Nephron (organoid): ENCODE data around the gene NELFA.
A peak's percentile ranks its signal among the peaks of the same experiment; 100 is the strongest.
"Not testable (repeated sequence)": the region's sequence is repeated elsewhere in the genome, so short reads cannot be mapped to it uniquely, and the experiment has no call there.

Experiments used
- H3K27ac Mint-ChIP-seq, 3 experiments: 2 replicates each; pipeline ENCODE4 v1.8.0; 2020; ENCODE audit warnings: mixed read lengths in 3 of 3, mild to moderate bottlenecking in 2 of 3, moderate library complexity in 1 of 3
- H3K27me3 Mint-ChIP-seq: 2 replicates; pipeline ENCODE4 v1.8.0; 2021; ENCODE audit warnings: low read depth, mild to moderate bottlenecking, moderate library complexity, mixed read lengths
- H3K36me3 Mint-ChIP-seq: 2 replicates; pipeline ENCODE4 v1.8.0; 2020; ENCODE audit warnings: low read depth, mixed read lengths
- H3K4me1 Mint-ChIP-seq: 2 replicates; pipeline ENCODE4 v1.8.0; 2020; ENCODE audit warnings: mixed read lengths
- H3K4me3 Mint-ChIP-seq, 3 experiments: 2 replicates each; pipeline ENCODE4 v1.8.0; 2020; ENCODE audit warnings: mild to moderate bottlenecking in 3 of 3, mixed read lengths in 3 of 3, moderate library complexity in 2 of 3
- H3K9me3 Mint-ChIP-seq: 2 replicates; pipeline ENCODE4 v1.8.0; 2020; ENCODE audit warnings: mixed read lengths
- TF ChIP-seq, protein P1 (sequence below), 3 experiments: fragments of 200-600 bp; sonication (generic); IDR thresholded peaks; one replicate each; pipeline ENCODE4 v1.5.0; 2021; ENCODE audit warnings: antibody characterized with exemption in 3 of 3; ENCODE audit not compliant: unreplicated experiment in 3 of 3

The NELFA gene

DNA sequence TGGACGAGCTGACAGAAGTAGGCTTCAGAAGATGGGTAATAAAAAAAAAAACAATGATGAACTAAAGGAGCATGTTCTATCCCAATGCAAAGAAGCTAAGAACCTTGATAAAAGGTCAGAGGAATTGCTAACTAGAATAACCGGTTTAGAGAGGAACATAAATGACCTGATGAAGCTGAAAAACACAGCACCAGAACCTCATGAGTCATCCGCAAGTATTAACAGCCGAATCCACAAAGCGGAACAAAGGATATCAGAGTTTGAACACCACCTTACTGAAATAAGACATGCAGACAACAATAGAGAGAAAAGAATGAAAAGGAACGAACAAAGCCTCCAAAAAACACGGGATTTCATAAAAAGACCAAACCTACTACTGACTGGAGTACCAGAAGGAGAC is 10.5 kb downstream of the NELFA start:
- H3K9me3 Mint-ChIP-seq: peaks cover 58% of the 10 kb centered on the region
- TF ChIP-seq, protein P1, sequence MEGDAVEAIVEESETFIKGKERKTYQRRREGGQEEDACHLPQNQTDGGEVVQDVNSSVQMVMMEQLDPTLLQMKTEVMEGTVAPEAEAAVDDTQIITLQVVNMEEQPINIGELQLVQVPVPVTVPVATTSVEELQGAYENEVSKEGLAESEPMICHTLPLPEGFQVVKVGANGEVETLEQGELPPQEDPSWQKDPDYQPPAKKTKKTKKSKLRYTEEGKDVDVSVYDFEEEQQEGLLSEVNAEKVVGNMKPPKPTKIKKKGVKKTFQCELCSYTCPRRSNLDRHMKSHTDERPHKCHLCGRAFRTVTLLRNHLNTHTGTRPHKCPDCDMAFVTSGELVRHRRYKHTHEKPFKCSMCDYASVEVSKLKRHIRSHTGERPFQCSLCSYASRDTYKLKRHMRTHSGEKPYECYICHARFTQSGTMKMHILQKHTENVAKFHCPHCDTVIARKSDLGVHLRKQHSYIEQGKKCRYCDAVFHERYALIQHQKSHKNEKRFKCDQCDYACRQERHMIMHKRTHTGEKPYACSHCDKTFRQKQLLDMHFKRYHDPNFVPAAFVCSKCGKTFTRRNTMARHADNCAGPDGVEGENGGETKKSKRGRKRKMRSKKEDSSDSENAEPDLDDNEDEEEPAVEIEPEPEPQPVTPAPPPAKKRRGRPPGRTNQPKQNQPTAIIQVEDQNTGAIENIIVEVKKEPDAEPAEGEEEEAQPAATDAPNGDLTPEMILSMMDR (IDR thresholded peaks at IDR 0.05; ENCODE audit: unreplicated experiment in 3 of 3): no peak
- H3K27ac Mint-ChIP-seq: peak overlapping the region in 1 of 3 experiments; percentile 58
- no peaks in the 10 kb centered on the region for H3K27me3 Mint-ChIP-seq
- no peak overlapping the region for H3K4me3 Mint-ChIP-seq
- peaks cover 90% of the 10 kb centered on the region for H3K36me3 Mint-ChIP-seq
- no peaks in the 10 kb centered on the region for H3K4me1 Mint-ChIP-seq

DNA sequence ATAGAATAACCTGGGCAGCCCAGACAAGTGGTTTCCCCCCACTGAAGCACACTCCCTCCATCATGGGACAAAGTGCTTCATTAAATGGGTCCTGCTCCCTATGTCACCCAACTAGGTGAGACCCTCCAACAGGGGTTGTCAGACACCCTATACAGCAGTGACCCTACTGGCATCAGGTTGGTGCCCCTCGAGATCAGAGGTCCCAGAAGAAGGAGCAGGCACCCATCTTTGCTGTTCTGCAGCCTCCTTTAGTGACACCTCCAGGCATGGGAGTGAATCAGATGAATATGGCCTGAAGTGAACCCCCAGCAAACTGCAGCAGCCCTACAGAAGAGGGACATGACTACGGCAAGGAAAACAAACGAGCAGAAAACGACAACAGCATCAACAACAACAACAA is 11.1 kb downstream of the NELFA start:
- Mint-ChIP-seq H3K4me1 (no peaks in the 10 kb centered on the region), H3K36me3 (peaks cover 84% of the 10 kb centered on the region), H3K4me3 (no peak overlapping the region), H3K27me3 (no peaks in the 10 kb centered on the region), H3K9me3 (peaks cover 55% of the 10 kb centered on the region), H3K27ac (no peak overlapping the region)
- TF ChIP-seq, protein P1 (IDR thresholded peaks at IDR 0.05; ENCODE audit: unreplicated experiment in 3 of 3): no peak

DNA sequence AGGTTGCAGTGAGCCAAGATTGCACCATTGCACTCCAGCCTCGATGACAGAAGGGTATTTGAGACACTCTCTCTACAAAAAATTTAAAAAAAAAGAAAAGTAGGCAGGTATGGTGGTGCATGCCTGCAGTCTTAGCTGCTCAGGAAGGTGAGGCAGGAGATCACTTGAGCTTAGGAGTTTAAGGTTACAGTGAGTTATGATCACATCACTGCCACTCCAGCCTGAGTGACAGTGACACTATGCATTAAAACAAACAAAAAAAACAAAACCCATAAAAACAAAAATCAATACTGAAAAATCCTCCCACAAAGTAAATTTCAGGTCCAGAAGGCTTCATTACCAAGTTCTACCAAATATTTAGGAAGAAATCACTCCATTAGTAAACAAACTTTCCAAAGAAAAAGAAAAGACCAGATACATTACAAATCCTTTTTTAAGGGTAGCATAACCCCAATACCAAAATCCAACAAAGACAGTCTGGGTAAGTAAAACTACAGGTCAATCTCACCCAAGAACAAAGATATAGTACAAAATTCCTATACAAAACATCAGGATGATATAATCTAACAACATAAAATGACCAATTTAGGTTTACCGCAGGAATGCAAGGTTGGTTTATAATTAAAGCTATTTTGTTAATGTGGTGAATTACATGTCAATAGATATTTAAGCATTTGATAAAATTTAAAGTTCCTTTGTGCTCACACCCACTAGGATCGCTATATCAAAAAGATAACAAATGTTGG is 11.7 kb downstream of the NELFA start:
- Mint-ChIP-seq H3K4me1 (no peaks in the 10 kb centered on the region), H3K9me3 (peaks cover 50% of the 10 kb centered on the region), H3K27ac (no peak overlapping the region), H3K36me3 (peaks cover 78% of the 10 kb centered on the region), H3K27me3 (no peaks in the 10 kb centered on the region), H3K4me3 (no peak overlapping the region)
- TF ChIP-seq, protein P1 (IDR thresholded peaks at IDR 0.05; ENCODE audit: unreplicated experiment in 3 of 3): no peak

DNA sequence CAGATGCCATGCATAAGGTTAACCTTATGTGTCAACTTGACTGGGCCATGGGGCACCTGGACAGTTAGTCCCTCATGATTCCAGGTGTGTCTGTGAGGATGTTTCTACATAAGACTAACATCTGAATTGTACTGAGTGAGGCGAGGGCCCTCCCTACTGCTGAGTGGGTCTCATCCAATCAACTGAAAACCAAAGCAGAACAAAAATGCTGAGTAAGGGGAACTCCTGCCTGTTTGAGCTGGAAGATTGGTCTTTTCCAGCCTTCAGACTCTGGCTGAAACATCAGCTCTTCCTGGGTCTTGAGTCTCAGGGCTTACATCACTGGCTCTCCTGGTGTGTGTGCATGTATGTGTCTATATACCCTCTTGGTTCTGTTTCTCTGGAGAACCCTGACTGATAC is 13.8 kb downstream of the NELFA start:
- TF ChIP-seq, protein P1 (IDR thresholded peaks at IDR 0.05; ENCODE audit: unreplicated experiment in 3 of 3): no peak
- Mint-ChIP-seq H3K4me1 (no peaks in the 10 kb centered on the region), H3K27ac (no peak overlapping the region), H3K27me3 (no peaks in the 10 kb centered on the region), H3K9me3 (peaks cover 39% of the 10 kb centered on the region), H3K36me3 (peaks cover 73% of the 10 kb centered on the region), H3K4me3 (no peak overlapping the region)

DNA sequence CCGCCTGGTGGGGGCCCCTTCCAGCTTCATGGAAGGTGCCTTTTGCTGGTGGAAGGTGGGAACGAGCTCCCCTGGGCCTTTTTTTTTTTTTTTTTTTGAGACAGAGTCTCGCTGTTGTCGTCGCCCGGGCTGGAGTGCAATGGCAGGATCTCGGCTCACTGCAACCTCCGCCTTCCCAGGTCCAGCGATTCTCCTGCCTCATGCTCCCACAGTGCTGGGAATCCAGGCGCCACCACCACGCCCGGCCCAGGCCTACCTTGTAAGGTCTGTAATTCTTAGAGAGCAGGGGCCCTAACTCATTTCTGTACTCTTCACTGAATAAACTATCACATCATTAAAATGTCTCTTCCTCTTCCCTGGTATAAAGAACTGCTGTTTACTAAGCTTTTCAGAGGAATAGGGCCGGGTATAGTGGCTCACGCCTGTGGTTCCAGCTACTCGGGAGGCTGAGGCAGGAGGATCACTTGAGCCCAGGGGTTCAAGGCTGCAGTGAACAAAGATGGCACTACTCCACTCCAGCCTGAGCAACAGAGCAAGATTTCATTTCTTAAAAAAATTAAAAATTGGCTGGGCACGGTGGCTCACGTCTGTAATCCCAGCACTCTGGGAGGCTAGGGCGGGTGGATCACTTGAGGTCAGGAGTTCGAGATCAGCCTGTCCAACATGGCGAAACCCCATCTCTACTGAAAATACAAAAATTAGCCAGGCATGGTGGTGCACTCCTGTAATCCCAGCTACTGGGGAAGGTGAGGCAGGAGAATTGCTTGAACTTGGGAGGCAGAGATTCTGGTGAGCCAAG is 14.9 kb downstream of the NELFA start:
- H3K36me3 Mint-ChIP-seq: peaks cover 65% of the 10 kb centered on the region
- peaks cover 29% of the 10 kb centered on the region for H3K9me3 Mint-ChIP-seq
- not testable (repeated sequence) for H3K4me1 Mint-ChIP-seq, H3K4me3 Mint-ChIP-seq, H3K27ac Mint-ChIP-seq, H3K27me3 Mint-ChIP-seq

DNA sequence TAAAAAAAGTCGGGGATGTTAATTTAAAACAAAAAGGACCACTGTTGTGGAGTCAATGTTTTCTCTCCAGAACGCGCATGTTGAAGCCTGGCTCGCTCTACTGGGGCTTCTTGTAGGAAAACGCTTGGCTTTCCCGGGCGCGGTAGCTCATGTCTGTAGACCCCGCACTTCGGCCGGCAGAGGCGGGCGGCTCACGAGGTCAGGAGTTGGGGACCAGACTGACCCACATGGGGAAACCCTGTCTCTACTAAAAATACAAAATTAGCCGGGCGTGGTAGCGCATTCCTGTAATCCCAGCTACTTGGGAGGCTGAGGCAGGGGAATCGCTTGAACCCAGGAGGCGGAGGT is 15.6 kb downstream of the NELFA start:
- Mint-ChIP-seq H3K9me3 (peaks cover 21% of the 10 kb centered on the region), H3K27me3 (no peaks in the 10 kb centered on the region), H3K36me3 (peaks cover 61% of the 10 kb centered on the region), H3K4me1 (no peaks in the 10 kb centered on the region), H3K27ac (no peak overlapping the region), H3K4me3 (no peak overlapping the region)
- TF ChIP-seq, protein P1 (IDR thresholded peaks at IDR 0.05; ENCODE audit: unreplicated experiment in 3 of 3): no peak
